ENCODE results near the gene NKG7.

NKG7 gene

GRCh38 chr19:51377422-51377821 is 5.0 kb upstream of the NKG7 start:
- TF ChIP-seq SPI1 (IDR thresholded peaks at IDR 0.05; ENCODE audit: borderline replicate concordance, low read depth) (no peak), GABPA (IDR thresholded peaks at IDR 0.05; ENCODE audit: low read depth) (no peak), POLR2AphosphoS5 (IDR thresholded peaks at IDR 0.05; ENCODE audit: low read depth) (no peak), REST (IDR thresholded peaks at IDR 0.05; ENCODE audit: insufficient replicate concordance, low read depth) (no peak)
- TF ChIP-seq, protein P1, sequence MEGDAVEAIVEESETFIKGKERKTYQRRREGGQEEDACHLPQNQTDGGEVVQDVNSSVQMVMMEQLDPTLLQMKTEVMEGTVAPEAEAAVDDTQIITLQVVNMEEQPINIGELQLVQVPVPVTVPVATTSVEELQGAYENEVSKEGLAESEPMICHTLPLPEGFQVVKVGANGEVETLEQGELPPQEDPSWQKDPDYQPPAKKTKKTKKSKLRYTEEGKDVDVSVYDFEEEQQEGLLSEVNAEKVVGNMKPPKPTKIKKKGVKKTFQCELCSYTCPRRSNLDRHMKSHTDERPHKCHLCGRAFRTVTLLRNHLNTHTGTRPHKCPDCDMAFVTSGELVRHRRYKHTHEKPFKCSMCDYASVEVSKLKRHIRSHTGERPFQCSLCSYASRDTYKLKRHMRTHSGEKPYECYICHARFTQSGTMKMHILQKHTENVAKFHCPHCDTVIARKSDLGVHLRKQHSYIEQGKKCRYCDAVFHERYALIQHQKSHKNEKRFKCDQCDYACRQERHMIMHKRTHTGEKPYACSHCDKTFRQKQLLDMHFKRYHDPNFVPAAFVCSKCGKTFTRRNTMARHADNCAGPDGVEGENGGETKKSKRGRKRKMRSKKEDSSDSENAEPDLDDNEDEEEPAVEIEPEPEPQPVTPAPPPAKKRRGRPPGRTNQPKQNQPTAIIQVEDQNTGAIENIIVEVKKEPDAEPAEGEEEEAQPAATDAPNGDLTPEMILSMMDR (IDR thresholded peaks at IDR 0.05; ENCODE audit: insufficient read depth, low read length), result no peak
- Histone ChIP-seq H3K27me3 (ENCODE audit: insufficient read depth, poor library complexity, severe bottlenecking) (no peaks in the 10 kb centered on the region), H3K4me3 (replicated peaks; ENCODE audit: insufficient read depth, low read length) (no peak overlapping the region), H3K27ac (replicated peaks) (no peak overlapping the region)
- no peak for DNase-seq (ENCODE audit: low read depth in 1 of 2, low spot score in 1 of 2)

DNA sequence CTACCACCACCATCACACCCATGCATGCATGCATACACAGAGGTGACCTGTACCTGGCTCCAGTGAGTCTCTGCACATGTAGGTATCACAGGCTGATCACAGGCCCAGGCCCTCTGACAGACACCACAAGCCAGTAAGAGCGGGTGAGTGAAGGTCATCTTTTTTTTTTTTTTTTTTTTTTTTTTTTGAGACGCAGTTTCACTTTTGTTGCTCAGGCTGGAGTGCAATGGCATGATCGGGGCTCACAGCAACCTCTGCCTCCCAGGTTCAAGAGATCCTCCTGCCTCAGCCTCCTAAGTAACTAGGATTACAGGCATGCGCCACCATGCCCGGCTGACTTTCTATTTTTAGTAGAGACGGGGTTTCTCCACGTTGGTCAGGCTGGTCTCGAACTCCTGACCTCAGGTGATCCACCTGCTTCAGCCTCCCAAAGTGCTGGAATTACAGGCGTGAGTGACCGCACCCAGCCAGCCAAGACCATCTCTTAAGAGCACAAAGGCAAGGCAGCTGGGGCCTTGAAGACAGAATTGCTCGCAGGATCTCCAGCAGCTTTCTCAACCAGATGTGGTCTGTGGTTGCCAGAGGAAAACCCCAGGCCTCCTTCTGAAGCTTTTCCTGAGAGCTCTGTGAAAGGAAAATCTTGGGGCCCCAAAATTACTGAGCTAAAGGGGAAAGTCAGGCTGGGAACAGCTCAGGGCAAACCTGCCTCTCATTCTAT is 3.2 kb upstream of the NKG7 start:
- TF ChIP-seq SPI1 (IDR thresholded peaks at IDR 0.05; ENCODE audit: borderline replicate concordance, low read depth) (no peak), POLR2AphosphoS5 (IDR thresholded peaks at IDR 0.05; ENCODE audit: low read depth) (0 out of 2 replicates have a peak, but pooled peaks have one; percentile 21)
- H3K27ac ChIP-seq (replicated peaks), result peak overlapping the region; percentile 40
- DNase-seq (ENCODE audit: low read depth in 1 of 2, low spot score in 1 of 2), result peak in 1 of 2 experiments; percentile 76
- H3K27me3 ChIP-seq (ENCODE audit: insufficient read depth, poor library complexity, severe bottlenecking), result no peaks in the 10 kb centered on the region
- H3K4me3 ChIP-seq (replicated peaks; ENCODE audit: insufficient read depth, low read length), result no peak overlapping the region

- Histone ChIP-seq H3K27me3 (ENCODE audit: insufficient read depth, poor library complexity, severe bottlenecking) (no peaks in the 10 kb centered on the region), H3K27ac (replicated peaks) (peak overlapping the region; percentile 80), H3K4me3 (replicated peaks; ENCODE audit: insufficient read depth, low read length) (peak overlapping the region; percentile 12)
- TF ChIP-seq, protein P1 (IDR thresholded peaks at IDR 0.05; ENCODE audit: insufficient read depth, low read length), result no peak
- TF ChIP-seq POLR2AphosphoS5 (IDR thresholded peaks at IDR 0.05; ENCODE audit: low read depth), result no peak
- TF ChIP-seq SPI1 (IDR thresholded peaks at IDR 0.05; ENCODE audit: borderline replicate concordance, low read depth), result no peak
- TF ChIP-seq GABPA (IDR thresholded peaks at IDR 0.05; ENCODE audit: low read depth), result no peak
- TF ChIP-seq REST (IDR thresholded peaks at IDR 0.05; ENCODE audit: insufficient replicate concordance, low read depth), result no peak
- no peak for DNase-seq (ENCODE audit: low read depth in 1 of 2, low spot score in 1 of 2)
Observed at GRCh38 chr19:51372021-51372648, 319 bp downstream of the NKG7 start.

- peak overlapping the region; percentile 80; the same call in 1 of the 2 replicates for H3K27ac ChIP-seq (replicated peaks)
- H3K4me3 ChIP-seq (replicated peaks; ENCODE audit: insufficient read depth, low read length), result no peak overlapping the region
- H3K27me3 ChIP-seq (ENCODE audit: insufficient read depth, poor library complexity, severe bottlenecking), result no peaks in the 10 kb centered on the region
- no peak for TF ChIP-seq REST (IDR thresholded peaks at IDR 0.05; ENCODE audit: insufficient replicate concordance, low read depth)
- no peak for TF ChIP-seq SPI1 (IDR thresholded peaks at IDR 0.05; ENCODE audit: borderline replicate concordance, low read depth)
- no peak for DNase-seq (ENCODE audit: low read depth in 1 of 2, low spot score in 1 of 2)
Observed at GRCh38 chr19:51371186-51371690, 1.2 kb downstream of the NKG7 start.

All from HL-60 (cell line).